ENCODE data around the gene TYRP1. TPM values are rescaled to one million over a fixed set of nuclear protein-coding genes. Genes with fewer than 3 reads are reported as not detected.

TYRP1 gene
- total RNA-seq, 1 donor from 2014 or later, result not detected

DNA sequence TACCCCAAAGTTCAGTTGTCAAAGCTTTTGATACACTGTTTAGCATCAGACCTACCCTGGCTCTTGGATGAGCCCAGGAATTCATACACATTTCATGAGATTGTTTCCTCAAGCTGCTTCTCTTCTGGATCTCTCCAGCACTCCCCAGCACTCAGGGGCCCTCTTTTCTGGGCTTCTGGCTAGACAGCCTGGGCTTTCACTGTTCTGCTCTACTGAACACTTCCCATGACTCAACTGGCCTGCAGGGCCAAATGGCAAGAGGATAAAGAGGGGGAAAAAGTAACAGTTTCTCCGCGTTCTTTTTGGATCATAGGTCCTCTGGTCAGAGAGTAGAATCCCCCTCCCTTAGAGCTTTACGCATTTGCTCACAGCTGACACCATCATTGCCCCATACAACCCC lies 60.7 kb downstream of the TYRP1 start:
- no peak overlapping the region for H3K4me3 Mint-ChIP-seq
- intact Hi-C loops (cut with micrococcal nuclease), result no loop called here
- no peaks in the 10 kb centered on the region for H3K36me3 Mint-ChIP-seq (ENCODE audit: low read depth)
- H3K4me1 Mint-ChIP-seq, result no peaks in the 10 kb centered on the region
- TF ChIP-seq, protein P1, sequence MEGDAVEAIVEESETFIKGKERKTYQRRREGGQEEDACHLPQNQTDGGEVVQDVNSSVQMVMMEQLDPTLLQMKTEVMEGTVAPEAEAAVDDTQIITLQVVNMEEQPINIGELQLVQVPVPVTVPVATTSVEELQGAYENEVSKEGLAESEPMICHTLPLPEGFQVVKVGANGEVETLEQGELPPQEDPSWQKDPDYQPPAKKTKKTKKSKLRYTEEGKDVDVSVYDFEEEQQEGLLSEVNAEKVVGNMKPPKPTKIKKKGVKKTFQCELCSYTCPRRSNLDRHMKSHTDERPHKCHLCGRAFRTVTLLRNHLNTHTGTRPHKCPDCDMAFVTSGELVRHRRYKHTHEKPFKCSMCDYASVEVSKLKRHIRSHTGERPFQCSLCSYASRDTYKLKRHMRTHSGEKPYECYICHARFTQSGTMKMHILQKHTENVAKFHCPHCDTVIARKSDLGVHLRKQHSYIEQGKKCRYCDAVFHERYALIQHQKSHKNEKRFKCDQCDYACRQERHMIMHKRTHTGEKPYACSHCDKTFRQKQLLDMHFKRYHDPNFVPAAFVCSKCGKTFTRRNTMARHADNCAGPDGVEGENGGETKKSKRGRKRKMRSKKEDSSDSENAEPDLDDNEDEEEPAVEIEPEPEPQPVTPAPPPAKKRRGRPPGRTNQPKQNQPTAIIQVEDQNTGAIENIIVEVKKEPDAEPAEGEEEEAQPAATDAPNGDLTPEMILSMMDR (IDR thresholded peaks at IDR 0.05), result no peak
- ChIA-PET CTCF (no interaction called here), POLR2A (no interaction called here)
- H3K9me3 Mint-ChIP-seq, result no peaks in the 10 kb centered on the region
- DNase-seq (no peak), ATAC-seq (ENCODE audit: low read depth) (no peak)
- no peaks in the 10 kb centered on the region for H3K27me3 Mint-ChIP-seq
- H3K27ac Mint-ChIP-seq, result no peak overlapping the region

DNA sequence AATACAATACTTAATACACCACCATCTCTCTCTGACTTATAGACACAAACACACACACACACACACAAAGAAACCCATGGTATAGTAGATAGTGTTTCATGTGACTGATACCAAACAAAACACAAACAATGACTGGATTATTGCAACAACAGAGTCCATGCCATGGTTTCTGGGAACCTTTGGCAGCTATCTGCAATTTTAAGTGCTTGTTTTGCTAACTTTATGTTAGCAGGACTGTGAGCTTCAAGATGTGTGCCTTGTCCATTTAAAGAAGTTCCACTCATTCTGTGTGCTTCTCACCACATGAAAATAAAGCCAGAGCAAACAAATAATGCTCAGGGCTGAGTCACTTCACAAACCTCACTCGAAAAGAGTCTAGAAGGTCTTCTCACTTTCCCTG lies 66.6 kb downstream of the TYRP1 start:
- H3K27ac Mint-ChIP-seq, result no peak overlapping the region
- intact Hi-C loops (cut with micrococcal nuclease), result no loop called here
- no peak for ATAC-seq (ENCODE audit: low read depth)
- no peaks in the 10 kb centered on the region for H3K4me1 Mint-ChIP-seq
- peaks cover 2% of the 10 kb centered on the region for H3K9me3 Mint-ChIP-seq
- no peak overlapping the region for H3K4me3 Mint-ChIP-seq
- H3K36me3 Mint-ChIP-seq (ENCODE audit: low read depth), result no peaks in the 10 kb centered on the region
- H3K27me3 Mint-ChIP-seq, result no peaks in the 10 kb centered on the region
- DNase-seq, result no peak
- ChIA-PET CTCF (no interaction called here), POLR2A (no interaction called here)
- TF ChIP-seq, protein P1 (IDR thresholded peaks at IDR 0.05), result no peak

Other genes starting within 250 kb of the TYRP1 start
- not detected in 2 replicates for gene LURAP1L, start 81.6 kb downstream of the TYRP1 start, total RNA-seq